Measurements from ENCODE around the gene SFMBT2. TPM values are rescaled to one million over a fixed set of nuclear protein-coding genes. Genes with fewer than 3 reads are reported as not detected.

The SFMBT2 gene
- total RNA-seq, 1 donor from 2014 or later = 18.7 TPM

DNA sequence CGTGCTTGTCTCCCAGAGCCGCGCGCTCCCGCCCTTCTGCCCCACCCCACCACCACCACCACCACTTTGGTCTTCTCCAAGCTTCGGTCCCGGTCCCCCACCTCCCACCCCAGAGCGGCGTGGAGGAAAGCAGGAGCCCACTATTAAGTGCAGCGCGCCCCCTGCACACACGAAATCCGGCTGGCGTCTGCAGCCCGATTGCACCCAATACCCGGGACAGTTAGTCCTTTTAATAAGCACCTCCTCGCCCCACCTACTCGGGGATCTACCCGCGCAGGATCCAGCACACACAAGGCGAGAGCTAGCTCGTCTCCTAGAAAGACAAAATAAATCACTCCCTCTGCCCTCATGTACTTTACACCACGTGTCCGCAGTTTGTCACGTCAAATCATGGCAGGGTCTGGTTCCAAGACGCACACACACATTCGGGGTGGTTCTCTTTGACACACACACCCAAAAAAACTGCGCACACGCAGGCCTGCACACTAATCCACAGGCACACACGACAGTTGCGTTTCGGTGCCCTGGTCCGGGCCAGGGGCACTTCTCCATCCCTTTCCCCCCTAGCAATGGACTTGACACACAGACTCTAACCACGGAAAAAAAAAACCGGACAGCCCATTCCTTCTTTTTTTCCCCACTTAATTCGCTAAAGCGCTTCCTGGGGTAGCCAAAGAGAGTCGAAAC, 1.6 kb downstream of the SFMBT2 start:
- ChIA-PET POLR2A (interaction anchor here (0.9 to 1.9 kb wide), 3 partner anchors 12 to 63 kb away, joined by 4 to 8 read pairs (median 4); no protein-coding TSS in a partner anchor), CTCF (interaction anchor here (1.0 to 2.4 kb wide), 10 partner anchors 12 to 489 kb away, joined by 3 to 14 read pairs (median 4); no protein-coding TSS in a partner anchor)
- Mint-ChIP-seq H3K27ac (peak overlapping the region; percentile 66), H3K36me3 (ENCODE audit: low read depth) (peaks cover 13% of the 10 kb centered on the region), H3K4me1 (peaks cover 36% of the 10 kb centered on the region), H3K27me3 (peaks cover 5% of the 10 kb centered on the region), H3K4me3 (peak overlapping the region; percentile 95), H3K9me3 (no peaks in the 10 kb centered on the region)
- intact Hi-C loops (cut with micrococcal nuclease) = loop anchor here (2.0 kb wide), 2 partner anchors 278 to 992 kb away; no protein-coding TSS in a partner anchor
- ATAC-seq (ENCODE audit: low read depth) (peak; percentile 31), DNase-seq (peak; percentile 33)
- TF ChIP-seq, protein P1, sequence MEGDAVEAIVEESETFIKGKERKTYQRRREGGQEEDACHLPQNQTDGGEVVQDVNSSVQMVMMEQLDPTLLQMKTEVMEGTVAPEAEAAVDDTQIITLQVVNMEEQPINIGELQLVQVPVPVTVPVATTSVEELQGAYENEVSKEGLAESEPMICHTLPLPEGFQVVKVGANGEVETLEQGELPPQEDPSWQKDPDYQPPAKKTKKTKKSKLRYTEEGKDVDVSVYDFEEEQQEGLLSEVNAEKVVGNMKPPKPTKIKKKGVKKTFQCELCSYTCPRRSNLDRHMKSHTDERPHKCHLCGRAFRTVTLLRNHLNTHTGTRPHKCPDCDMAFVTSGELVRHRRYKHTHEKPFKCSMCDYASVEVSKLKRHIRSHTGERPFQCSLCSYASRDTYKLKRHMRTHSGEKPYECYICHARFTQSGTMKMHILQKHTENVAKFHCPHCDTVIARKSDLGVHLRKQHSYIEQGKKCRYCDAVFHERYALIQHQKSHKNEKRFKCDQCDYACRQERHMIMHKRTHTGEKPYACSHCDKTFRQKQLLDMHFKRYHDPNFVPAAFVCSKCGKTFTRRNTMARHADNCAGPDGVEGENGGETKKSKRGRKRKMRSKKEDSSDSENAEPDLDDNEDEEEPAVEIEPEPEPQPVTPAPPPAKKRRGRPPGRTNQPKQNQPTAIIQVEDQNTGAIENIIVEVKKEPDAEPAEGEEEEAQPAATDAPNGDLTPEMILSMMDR (IDR thresholded peaks at IDR 0.05) = no peak

DNA sequence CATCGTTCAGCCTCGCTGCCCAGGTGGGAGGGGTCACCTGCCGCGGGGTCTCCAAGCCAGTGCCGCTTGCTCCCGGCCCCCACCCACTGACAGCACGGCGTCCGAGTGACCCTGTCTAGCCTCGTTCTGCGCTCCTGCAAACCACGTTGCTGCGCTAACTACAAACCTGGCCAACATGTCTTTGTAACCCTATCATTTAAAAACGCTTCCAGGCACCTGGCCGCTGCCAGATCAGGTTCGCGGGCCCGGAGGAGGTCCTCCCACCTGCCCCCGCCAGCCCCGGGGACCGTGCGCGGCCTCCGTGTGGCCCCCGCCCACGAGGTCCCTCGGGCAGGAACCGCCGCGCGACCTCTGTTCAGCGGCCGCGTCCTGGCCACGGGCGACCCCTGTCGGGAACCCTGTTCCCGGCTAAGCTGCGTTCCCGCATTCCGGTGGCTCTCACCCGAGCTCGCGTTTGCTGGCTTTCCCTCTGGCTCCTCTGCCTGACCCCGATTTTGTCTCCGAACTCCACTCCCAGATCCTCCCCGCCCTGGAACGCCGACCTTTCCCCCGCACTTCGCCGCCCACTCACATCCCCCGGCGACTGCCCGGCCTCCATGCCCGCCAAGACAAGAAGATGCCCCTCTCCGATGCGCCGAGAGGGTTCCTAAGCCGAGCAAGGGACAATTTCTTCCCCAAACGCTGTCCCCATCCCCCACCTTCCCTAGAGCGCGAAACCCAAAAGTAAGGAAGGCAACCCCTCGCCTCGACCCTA, 2.4 kb downstream of the SFMBT2 start:
- no peak overlapping the region for H3K27ac Mint-ChIP-seq
- peak; percentile 53 for DNase-seq
- ChIA-PET POLR2A (no interaction called here), CTCF (interaction anchor here (0.7 to 2.4 kb wide), 11 partner anchors 12 to 489 kb away, joined by 3 to 14 read pairs (median 4); no protein-coding TSS in a partner anchor)
- peak; percentile 42 for ATAC-seq (ENCODE audit: low read depth)
- H3K27me3 Mint-ChIP-seq = peaks cover 3% of the 10 kb centered on the region
- TF ChIP-seq, protein P1 (IDR thresholded peaks at IDR 0.05) = no peak
- no peaks in the 10 kb centered on the region for H3K9me3 Mint-ChIP-seq
- H3K4me3 Mint-ChIP-seq = peak overlapping the region; percentile 95
- intact Hi-C loops (cut with micrococcal nuclease) = loop anchor here (1.0 to 2.0 kb wide), 5 partner anchors 148 to 992 kb away; no protein-coding TSS in a partner anchor
- H3K4me1 Mint-ChIP-seq = peaks cover 36% of the 10 kb centered on the region
- peaks cover 13% of the 10 kb centered on the region for H3K36me3 Mint-ChIP-seq (ENCODE audit: low read depth)

DNA sequence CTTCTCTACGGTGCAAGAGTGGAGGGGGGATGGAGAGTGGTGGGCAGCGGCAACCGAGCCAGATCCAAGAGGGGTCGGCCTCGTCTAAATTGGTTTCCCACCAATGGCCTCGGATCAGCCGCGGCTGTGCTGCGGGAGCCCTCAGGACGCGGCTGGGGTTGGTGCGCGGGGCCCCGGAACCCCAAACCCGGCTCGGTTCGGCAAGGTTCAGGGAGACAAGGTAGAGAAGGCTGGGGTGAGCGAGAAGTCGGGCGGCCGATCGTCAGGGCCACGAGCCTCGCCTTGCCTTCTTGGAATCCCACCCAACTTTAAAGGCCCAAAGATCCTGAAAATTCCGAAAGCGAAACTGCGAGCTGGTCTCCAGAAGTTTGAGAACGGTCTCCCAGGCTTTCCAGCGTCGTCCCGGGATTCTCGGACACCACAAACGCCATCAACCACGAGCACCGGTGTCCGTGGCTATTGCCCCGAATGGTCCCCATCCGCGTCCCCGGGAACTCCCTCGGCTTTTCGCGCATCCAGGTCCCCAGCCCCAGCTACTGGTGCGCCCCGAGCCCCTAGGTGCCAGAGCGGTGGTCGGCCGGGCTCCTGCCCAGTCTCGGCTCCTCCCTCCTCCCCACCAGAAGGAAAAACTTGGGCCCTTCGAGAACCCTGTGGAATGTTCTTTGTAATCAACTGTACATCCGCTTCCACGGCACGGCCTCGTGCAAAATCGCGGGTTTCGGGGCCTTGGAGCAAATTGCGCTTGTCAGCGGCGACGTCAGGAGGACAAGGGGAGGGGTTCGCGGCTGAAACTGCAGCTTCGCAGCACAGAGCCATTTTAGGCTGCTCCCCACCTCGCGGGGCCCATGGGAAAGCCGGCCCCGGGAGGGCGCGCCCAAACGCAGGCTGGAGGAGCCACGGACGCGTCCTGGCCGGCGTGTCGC, 3.2 kb downstream of the SFMBT2 start:
- POLR2A ChIA-PET = no interaction called here
- no peak for ATAC-seq (ENCODE audit: low read depth)
- peaks cover 34% of the 10 kb centered on the region for H3K4me1 Mint-ChIP-seq

DNA sequence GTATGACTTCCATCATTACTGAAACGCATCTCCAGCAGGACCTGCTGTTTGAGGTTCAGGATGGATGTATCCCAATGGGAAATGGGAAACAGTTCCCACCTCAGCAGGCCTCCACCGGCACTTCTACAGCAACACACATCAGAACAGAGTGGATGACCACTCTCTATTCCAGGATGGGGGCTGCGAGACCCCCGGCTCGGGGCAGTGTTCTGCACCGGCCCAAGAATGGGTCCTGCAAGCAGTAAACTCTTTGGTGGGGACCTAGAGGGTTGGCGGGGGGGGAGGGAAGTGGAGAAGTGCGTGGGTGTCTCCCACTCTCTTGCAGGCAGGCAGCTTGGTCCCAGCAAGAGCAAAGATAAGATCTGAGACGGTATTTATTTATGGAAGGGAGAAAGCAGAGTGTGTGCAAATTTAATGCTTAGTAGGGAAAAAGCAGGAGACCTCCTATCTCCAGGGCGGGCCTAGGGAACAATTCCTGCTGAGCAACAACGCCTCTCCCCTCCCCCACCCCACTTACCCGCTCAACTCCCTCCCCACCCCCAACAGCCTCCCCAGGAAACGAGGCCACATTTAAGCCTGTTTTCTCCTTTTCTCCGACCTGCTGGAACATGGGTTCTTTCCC, 4.0 kb downstream of the SFMBT2 start:
- POLR2A ChIA-PET = no interaction called here
- H3K27ac Mint-ChIP-seq = no peak overlapping the region
- intact Hi-C loops (cut with micrococcal nuclease) = no loop called here

More for the DNA sequence above, 3.2 kb downstream of the SFMBT2 start:
- peaks cover 13% of the 10 kb centered on the region for H3K36me3 Mint-ChIP-seq (ENCODE audit: low read depth)
- intact Hi-C loops (cut with micrococcal nuclease) = loop anchor here (1.0 to 2.0 kb wide), 5 partner anchors 147 to 991 kb away; no protein-coding TSS in a partner anchor
- no peaks in the 10 kb centered on the region for H3K27me3 Mint-ChIP-seq
- peak overlapping the region; percentile 95 for H3K4me3 Mint-ChIP-seq
- no peak overlapping the region for H3K27ac Mint-ChIP-seq
- TF ChIP-seq, protein P1 (IDR thresholded peaks at IDR 0.05) = no peak
- peak; percentile 27 for DNase-seq
- no peaks in the 10 kb centered on the region for H3K9me3 Mint-ChIP-seq
- CTCF ChIA-PET = interaction anchor here (0.7 to 2.4 kb wide), 9 partner anchors 13 to 488 kb away, joined by 3 to 14 read pairs (median 4); no protein-coding TSS in a partner anchor

More for the DNA sequence above, 4.0 kb downstream of the SFMBT2 start:
- TF ChIP-seq, protein P1 (IDR thresholded peaks at IDR 0.05) = no peak
- peak overlapping the region; percentile 95 for H3K4me3 Mint-ChIP-seq
- CTCF ChIA-PET = no interaction called here
- ATAC-seq (ENCODE audit: low read depth) (no peak), DNase-seq (no peak)
- no peaks in the 10 kb centered on the region for H3K27me3 Mint-ChIP-seq
- H3K9me3 Mint-ChIP-seq = no peaks in the 10 kb centered on the region
- H3K36me3 Mint-ChIP-seq (ENCODE audit: low read depth) = peaks cover 13% of the 10 kb centered on the region
- H3K4me1 Mint-ChIP-seq = peaks cover 26% of the 10 kb centered on the region

Measured in activated B cell treated with CpG ODN at 0.5 μM for 24 hours (primary cell).